Testis (tissue), 3 donors: ENCODE measurements around the gene LSP1. TPM values are rescaled to one million over a fixed set of nuclear protein-coding genes. Genes with fewer than 3 reads are reported as not detected.

Experiments
- DNase-seq: peaks from one replicate; pipeline ENCODE4 v3.0.0-alpha.2; 2019
- H3K27ac ChIP-seq, 2 donors: fragments of 200-600 bp; sonication (generic); one replicate each; pipeline ENCODE4 v1.5.1; 2019
- H3K27me3 ChIP-seq: fragments of 200-600 bp; sonication (generic); one replicate; pipeline ENCODE4 v1.5.1; 2019
- H3K36me3 ChIP-seq: fragments of 200-600 bp; sonication (generic); one replicate; pipeline ENCODE4 v1.5.1; 2017; ENCODE audit warnings: low read depth; ENCODE audit errors: missing control alignments
- H3K4me1 ChIP-seq: fragments of 200-600 bp; sonication (generic); one replicate; pipeline ENCODE4 v1.5.1; 2019
- H3K4me3 ChIP-seq, 2 donors: fragments of 200-600 bp; sonication (generic); one replicate each; pipeline ENCODE4 v1.5.1; 2017 to 2019
- H3K9me3 ChIP-seq: fragments of 200-600 bp; sonication (generic); one replicate; pipeline ENCODE4 v1.5.1; 2017
- CTCF ChIP-seq, 3 experiments: fragments of 450-650 bp in 2 of 3; fragments of 200-600 bp in 1 of 3; sonication (generic) in 1 of 3; IDR thresholded peaks; one replicate each; pipeline ENCODE4 v1.5.1; 2016 to 2019; ENCODE audit warnings: antibody characterized with exemption in 3 of 3, mild to moderate bottlenecking in 2 of 3, moderate library complexity in 1 of 3
- POLR2A ChIP-seq: fragments of 450-650 bp; IDR thresholded peaks from one replicate; pipeline ENCODE4 v1.6.1; 2017; ENCODE audit warnings: antibody characterized with exemption, mild to moderate bottlenecking, moderate library complexity
- WGBS, 2 donors: methylation state at CpG; one replicate each; pipeline ENCODE4 v1.1.5; 2018; 5-methylcytosine and 5-hydroxymethylcytosine counted together
- intact Hi-C: fragments of 100-400 bp; cut with DNase I; formaldehyde crosslinking; loops from one replicate; pipeline ENCODE4 v1.15.1; 2023; ENCODE audit warnings: low total_unique reads
- polyA plus RNA-seq: library from polyadenylated mRNA; stranded (reverse); fragments of 350-450 nt; fragmentation: Illumina TruSeq; extraction: RNeasy Lipid Tissue Mini Kit (QIAGEN cat#74804); gene quantifications from one replicate; pipeline ENCODE4 v1.2.3, GENCODE V29; 2014; ENCODE audit warnings: low read depth, low replicate concordance; ENCODE audit not compliant: insufficient read depth
- total RNA-seq, 2 donors: library from RNA; depleted of rRNA; stranded (reverse); fragments of >200 nt; gene quantifications; one replicate each; pipeline ENCODE4 v1.2.3, GENCODE V29; 2016

The LSP1 gene
- total and polyA plus RNA-seq, 3 donors from 2014 or later, result 13.0 to 50.1 (median 19.9) TPM

GRCh38 chr11:1879342-1879940 lies 26.6 kb downstream of the LSP1 start:
- Histone ChIP-seq H3K9me3 (no peaks in the 10 kb centered on the region), H3K4me1 (peaks cover 30% of the 10 kb centered on the region)
- no peak for DNase-seq

GRCh38 chr11:1879941-1880720 lies 27.2 kb downstream of the LSP1 start:
- TF ChIP-seq CTCF (IDR thresholded peaks at IDR 0.05), result no peak
- TF ChIP-seq POLR2A, result no peak
- peak overlapping the region; percentile 14 to 85 for H3K27ac ChIP-seq
- 61 to 81% methylated on average over 14 to 32 of the region's 32 CpGs for WGBS, 2 donors

More at GRCh38 chr11:1879342-1879940, 26.6 kb downstream of the LSP1 start:
- TF ChIP-seq CTCF (IDR thresholded peaks at IDR 0.05) (no peak), POLR2A (no peak)
- Histone ChIP-seq H3K4me3 (no peak overlapping the region), H3K27ac (peak overlapping the region in 1 of 2 donors; percentile 85), H3K27me3 (no peaks in the 10 kb centered on the region), H3K36me3 (no peaks in the 10 kb centered on the region)
- WGBS, 2 donors, result 92 to 96% methylated on average over 7 to 13 of the region's 13 CpGs
- intact Hi-C loops, result no loop called here

GRCh38 chr11:1880746-1881441 lies 28.0 kb downstream of the LSP1 start:
- H3K27me3 ChIP-seq, result no peaks in the 10 kb centered on the region
- H3K27ac ChIP-seq, result peak overlapping the region; percentile 14 to 85
- no peak for DNase-seq
- TF ChIP-seq CTCF (IDR thresholded peaks at IDR 0.05), result no peak
- TF ChIP-seq POLR2A, result no peak
- no peaks in the 10 kb centered on the region for H3K36me3 ChIP-seq
- peaks cover 30% of the 10 kb centered on the region for H3K4me1 ChIP-seq
- H3K9me3 ChIP-seq, result no peaks in the 10 kb centered on the region
- intact Hi-C loops, result no loop called here
- WGBS, 2 donors, result 40 to 84% methylated on average over 1 to 9 of the region's 9 CpGs
- no peak overlapping the region for H3K4me3 ChIP-seq

More at GRCh38 chr11:1879941-1880720, 27.2 kb downstream of the LSP1 start:
- Histone ChIP-seq H3K27me3 (no peaks in the 10 kb centered on the region), H3K4me1 (peaks cover 30% of the 10 kb centered on the region), H3K4me3 (no peak overlapping the region), H3K9me3 (no peaks in the 10 kb centered on the region), H3K36me3 (no peaks in the 10 kb centered on the region)
- DNase-seq, result peak; percentile 60
- intact Hi-C loops, result no loop called here

GRCh38 chr11:1881442-1882264 lies 28.8 kb downstream of the LSP1 start:
- intact Hi-C loops, result no loop called here
- H3K36me3 ChIP-seq, result no peaks in the 10 kb centered on the region
- H3K4me3 ChIP-seq, result no peak overlapping the region
- no peaks in the 10 kb centered on the region for H3K27me3 ChIP-seq
- TF ChIP-seq CTCF (IDR thresholded peaks at IDR 0.05), result no peak
- no peak for TF ChIP-seq POLR2A
- DNase-seq, result no peak
- H3K27ac ChIP-seq, result peak overlapping the region; percentile 14 to 85
- peaks cover 30% of the 10 kb centered on the region for H3K4me1 ChIP-seq
- WGBS, 2 donors, result 74 to 81% methylated on average over 29 to 43 of the region's 43 CpGs
- no peaks in the 10 kb centered on the region for H3K9me3 ChIP-seq
